OCI-LY7 (cell line): ENCODE measurements around the gene TNS1.

ENCODE experiments used
- EZH2phosphoT487 ChIP-seq: fragments of 200-600 bp; sonication (generic); IDR thresholded peaks from 2 replicates; pipeline ENCODE4 v1.6.1; 2018; ENCODE audit warnings: low read depth, borderline replicate concordance, mild to moderate bottlenecking, mixed run types, antibody characterized with exemption, low read length, moderate library complexity, mixed read lengths
- TF ChIP-seq, protein P1 (sequence below): fragments of 200-600 bp; sonication (generic); conservative IDR thresholded peaks from 2 replicates; pipeline ENCODE4 v1.5.1; 2014; ENCODE audit warnings: mild to moderate bottlenecking, antibody characterized with exemption, low read length, moderate library complexity, mixed read lengths

DNA sequence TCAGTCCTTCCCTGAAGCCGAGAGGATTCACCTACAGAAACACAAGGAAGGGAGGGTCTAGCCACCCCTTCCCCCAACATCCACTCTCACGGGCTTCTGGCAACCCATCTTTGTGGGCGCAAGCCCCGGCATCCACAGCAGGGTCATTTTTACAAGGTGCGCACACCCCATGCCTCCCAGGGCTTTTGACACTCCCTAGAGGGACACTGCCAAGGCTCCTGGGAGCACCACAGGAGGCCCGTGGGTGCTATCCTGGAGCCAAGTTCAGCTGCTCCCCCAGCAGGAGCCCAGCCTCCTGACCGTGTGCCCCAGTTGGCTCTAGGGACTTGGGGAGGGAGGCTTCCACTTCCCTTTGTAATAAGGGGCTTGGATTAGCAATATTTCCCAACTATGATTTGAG, 251.6 kb downstream of the TNS1 start:
- TF ChIP-seq, protein P1, sequence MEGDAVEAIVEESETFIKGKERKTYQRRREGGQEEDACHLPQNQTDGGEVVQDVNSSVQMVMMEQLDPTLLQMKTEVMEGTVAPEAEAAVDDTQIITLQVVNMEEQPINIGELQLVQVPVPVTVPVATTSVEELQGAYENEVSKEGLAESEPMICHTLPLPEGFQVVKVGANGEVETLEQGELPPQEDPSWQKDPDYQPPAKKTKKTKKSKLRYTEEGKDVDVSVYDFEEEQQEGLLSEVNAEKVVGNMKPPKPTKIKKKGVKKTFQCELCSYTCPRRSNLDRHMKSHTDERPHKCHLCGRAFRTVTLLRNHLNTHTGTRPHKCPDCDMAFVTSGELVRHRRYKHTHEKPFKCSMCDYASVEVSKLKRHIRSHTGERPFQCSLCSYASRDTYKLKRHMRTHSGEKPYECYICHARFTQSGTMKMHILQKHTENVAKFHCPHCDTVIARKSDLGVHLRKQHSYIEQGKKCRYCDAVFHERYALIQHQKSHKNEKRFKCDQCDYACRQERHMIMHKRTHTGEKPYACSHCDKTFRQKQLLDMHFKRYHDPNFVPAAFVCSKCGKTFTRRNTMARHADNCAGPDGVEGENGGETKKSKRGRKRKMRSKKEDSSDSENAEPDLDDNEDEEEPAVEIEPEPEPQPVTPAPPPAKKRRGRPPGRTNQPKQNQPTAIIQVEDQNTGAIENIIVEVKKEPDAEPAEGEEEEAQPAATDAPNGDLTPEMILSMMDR = no peak
- TF ChIP-seq EZH2phosphoT487 = no peak
